Astrocyte of the spinal cord (primary cell): ENCODE results near the gene SPIB.
A peak's percentile ranks its signal among the peaks of the same experiment; 100 is the strongest.
"Not testable (repeated sequence)": the region's sequence is repeated elsewhere in the genome, so short reads cannot be mapped to it uniquely, and the experiment has no call there.

Source experiments
- DNase-seq: peaks from one replicate; pipeline ENCODE4 v3.0.0; 2011; ENCODE audit warnings: low read depth, low spot score
- H3K4me3 ChIP-seq: 2 replicates; pipeline ENCODE4 v1.5.1; 2011; ENCODE audit warnings: low read depth, mild to moderate bottlenecking, low read length, moderate library complexity
- in situ Hi-C: cut with HindIII; loops from 2 replicates; pipeline ENCODE4 v1.10.0; 2017; ENCODE audit warnings: low sequenced_read_pairs
- TF ChIP-seq, protein P1 (sequence below): IDR thresholded peaks from 2 replicates; pipeline ENCODE4 v1.5.1; 2012; ENCODE audit warnings: low read depth, mild to moderate bottlenecking, low read length, inconsistent platforms

SPIB gene

DNA sequence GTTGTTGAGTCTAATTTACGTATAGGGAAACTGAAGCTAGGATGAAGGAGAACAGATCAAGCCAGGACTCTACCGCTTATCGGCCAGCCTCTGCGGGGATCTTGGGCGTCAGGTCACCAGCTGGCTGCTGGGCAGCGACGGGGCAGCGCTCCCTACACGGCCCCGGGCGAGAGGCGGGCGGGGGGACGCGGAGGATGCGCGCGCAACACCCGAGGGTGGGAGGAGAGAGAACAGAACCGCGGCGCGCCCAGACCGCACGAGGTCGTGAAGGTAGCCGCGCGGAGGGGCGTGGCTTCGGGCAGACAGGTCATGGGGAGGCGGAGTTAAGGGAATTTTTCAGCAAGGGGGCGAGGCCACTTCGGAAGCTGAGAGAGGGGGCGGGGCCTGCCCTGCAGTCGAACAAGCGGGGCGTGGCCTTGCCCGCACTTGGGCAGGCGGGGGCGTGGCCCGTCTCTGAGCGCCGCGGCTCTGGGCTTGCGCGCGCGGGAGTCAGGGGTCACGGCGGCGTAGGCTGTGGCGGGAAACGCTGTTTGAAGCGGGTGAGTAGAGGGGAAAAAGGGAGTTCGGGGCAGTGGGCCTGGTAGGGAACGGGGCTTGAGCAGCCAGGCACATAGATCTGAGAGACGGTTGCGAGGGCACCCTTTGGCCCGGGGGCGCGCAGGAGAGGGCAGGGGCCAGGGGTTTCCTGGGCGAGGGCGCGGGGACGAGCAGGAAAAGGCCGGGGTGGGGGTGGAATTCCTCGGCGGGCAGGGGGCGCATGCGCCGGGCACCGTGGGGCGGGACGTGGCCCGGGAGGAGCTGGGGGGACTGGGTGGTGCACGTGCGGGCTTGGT is 34.7 kb upstream of the SPIB start, which contains the start of gene POLD1:
TSS of gene POLD1 (plus strand) at position 496 of the 833 bp plus-strand sequence. CDS start 14,505 bp downstream, outside the sequence.
- H3K4me3 ChIP-seq, result peak within 1 kb of the TSS; percentile 70
- TF ChIP-seq, protein P1, sequence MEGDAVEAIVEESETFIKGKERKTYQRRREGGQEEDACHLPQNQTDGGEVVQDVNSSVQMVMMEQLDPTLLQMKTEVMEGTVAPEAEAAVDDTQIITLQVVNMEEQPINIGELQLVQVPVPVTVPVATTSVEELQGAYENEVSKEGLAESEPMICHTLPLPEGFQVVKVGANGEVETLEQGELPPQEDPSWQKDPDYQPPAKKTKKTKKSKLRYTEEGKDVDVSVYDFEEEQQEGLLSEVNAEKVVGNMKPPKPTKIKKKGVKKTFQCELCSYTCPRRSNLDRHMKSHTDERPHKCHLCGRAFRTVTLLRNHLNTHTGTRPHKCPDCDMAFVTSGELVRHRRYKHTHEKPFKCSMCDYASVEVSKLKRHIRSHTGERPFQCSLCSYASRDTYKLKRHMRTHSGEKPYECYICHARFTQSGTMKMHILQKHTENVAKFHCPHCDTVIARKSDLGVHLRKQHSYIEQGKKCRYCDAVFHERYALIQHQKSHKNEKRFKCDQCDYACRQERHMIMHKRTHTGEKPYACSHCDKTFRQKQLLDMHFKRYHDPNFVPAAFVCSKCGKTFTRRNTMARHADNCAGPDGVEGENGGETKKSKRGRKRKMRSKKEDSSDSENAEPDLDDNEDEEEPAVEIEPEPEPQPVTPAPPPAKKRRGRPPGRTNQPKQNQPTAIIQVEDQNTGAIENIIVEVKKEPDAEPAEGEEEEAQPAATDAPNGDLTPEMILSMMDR, result no peak
- peak; percentile 97 for DNase-seq
- in situ Hi-C loops, result no loop called here

GRCh38 chr19:50384685-50385535 is 33.8 kb upstream of the SPIB start:
- DNase-seq, result no peak
- H3K4me3 ChIP-seq, result peak overlapping the region; percentile 70
- TF ChIP-seq, protein P1, result no peak
- in situ Hi-C loops, result no loop called here

DNA sequence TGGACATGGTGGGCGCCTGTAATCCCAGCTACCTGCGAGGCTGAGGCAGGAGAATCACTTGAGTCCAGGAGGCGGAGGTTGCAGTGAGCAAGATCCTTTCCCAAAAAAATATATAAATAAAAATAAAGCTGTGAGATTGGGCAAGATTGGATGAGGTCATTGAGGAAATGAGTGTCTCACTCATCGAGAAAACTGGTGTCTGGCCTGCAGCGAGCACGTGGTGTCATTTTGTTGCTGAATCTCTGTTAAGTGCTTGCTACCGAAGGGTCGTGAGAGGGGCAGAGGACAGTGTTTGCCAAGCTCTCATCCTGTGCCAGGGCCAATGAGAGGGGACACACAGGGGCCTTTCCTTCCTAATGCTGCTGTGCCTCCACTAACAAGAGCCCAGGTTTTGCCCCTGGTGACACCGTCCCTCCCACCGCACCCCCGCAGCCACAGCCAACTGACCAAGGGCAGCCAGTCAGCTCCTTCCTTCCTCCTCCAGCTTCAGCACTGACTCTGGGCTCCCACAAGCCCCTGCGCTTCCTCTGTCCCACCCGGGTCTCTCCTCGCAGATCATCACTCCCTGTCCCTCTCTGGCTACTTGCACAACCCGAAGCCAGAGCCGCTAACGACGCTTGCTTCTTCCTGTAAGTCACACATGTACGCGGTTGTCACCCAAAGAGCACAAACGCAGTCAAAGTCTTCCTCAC is 31.4 kb upstream of the SPIB start:
- TF ChIP-seq, protein P1, result no peak
- in situ Hi-C loops, result no loop called here
- DNase-seq, result no peak

GRCh38 chr19:50387868-50388245 is 30.9 kb upstream of the SPIB start:
- no peak for DNase-seq
- in situ Hi-C loops, result no loop called here
- no peak overlapping the region for H3K4me3 ChIP-seq
- TF ChIP-seq, protein P1, result no peak

More for the DNA sequence above, 31.4 kb upstream of the SPIB start:
- H3K4me3 ChIP-seq, result no peak overlapping the region

DNA sequence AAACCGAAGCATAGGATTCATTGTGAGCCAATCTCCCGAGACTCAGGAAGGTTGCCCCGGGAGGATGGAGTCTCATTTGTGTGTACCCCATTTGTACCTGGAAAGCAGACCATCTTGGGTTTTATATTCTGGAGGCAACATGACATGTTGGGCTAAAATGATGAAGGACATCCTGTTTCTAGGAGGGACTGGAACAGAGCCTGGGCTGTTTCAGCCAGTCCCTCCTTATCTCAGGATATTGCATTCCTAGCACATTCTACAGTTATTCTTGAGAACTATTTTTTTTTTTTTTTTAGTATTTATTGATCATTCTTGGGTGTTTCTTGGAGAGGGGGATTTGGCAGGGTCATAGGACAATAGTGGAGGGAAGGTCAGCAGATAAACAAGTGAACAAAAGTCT is 28.4 kb upstream of the SPIB start:
- in situ Hi-C loops, DNase-seq, H3K4me3 ChIP-seq: not testable (repeated sequence)

GRCh38 chr19:50390952-50391351 is 27.8 kb upstream of the SPIB start:
- H3K4me3 ChIP-seq, DNase-seq, in situ Hi-C loops: not testable (repeated sequence)

DNA sequence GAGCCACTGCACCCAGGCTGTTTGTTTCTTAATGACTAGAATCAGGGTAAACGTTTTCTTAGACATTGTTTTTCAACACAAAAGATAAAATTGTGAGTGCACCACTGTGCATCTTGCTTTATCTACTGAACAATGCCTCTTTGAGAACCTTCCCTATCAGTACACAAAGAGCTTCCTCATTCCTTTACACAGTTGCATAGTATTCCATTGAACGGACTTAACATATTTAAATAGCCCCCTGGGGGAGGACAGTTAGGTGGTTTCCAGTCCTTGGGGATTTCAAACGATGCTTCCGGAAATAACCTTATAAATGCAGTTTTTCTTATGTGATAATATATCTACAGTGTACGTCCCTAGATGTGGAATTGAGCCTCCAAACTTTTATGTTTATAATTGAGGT is 26.0 kb upstream of the SPIB start:
- in situ Hi-C loops, result no loop called here
- H3K4me3 ChIP-seq, result no peak overlapping the region
- TF ChIP-seq, protein P1, result no peak
- no peak for DNase-seq
